Measurements from ENCODE around the gene EXD2. TPM values are rescaled to one million over a fixed set of nuclear protein-coding genes. Genes with fewer than 3 reads are reported as not detected.
A peak's percentile ranks its signal among the peaks of the same experiment; 100 is the strongest.

Gene EXD2
- total and polyA plus RNA-seq, 10 of the 15 experiments (the other 5 are each of a cell fraction or from before 2014, with no cell fraction given), result 1.0 to 12.4 (median 4.6) TPM

DNA sequence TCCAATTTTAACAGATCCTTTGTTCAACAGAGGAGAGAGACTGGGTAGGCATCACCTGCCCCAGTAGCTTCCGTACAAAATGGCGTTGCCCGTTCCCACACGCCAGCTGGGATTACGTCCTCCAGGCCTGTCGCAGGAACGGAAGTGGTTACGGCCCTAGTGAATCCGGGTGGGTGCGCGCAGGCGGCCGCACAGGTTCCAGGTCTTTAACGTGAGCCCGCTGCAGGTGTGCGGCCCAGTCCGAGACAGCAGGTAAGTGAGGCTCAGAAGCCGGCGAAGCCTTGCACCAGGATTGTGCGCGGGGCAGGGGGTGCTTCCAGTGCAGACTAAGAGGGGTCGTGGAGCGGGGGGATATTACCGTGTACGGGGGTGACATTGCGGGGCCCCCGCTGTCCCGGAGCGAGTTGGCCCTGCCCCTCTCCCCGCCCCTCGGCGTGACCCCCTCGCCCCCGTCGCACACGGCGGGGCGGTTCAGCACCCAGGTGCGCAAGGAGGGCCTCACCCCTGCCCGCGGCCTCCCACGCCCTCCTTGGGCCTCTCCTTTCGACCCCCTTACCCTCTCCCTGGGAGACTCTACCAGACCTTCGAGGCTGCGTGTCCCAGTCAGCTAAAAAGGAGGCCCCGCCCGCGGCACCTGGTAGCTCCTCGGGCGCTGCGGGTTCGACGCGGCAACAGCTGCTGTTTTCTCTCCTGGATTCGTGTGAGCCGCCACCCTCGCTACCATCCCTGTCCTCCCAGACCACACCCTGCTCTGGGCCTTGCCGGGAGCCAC, at the start of gene EXD2 (continued):
- TF ChIP-seq, protein P1, sequence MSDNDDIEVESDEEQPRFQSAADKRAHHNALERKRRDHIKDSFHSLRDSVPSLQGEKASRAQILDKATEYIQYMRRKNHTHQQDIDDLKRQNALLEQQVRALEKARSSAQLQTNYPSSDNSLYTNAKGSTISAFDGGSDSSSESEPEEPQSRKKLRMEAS (IDR thresholded peaks at IDR 0.05; ENCODE audit: low read depth, low read length), result no peak
- TF ChIP-seq GABPA (IDR thresholded peaks at IDR 0.05; ENCODE audit: low read depth), result peak; percentile 97
- TF ChIP-seq, protein P2, sequence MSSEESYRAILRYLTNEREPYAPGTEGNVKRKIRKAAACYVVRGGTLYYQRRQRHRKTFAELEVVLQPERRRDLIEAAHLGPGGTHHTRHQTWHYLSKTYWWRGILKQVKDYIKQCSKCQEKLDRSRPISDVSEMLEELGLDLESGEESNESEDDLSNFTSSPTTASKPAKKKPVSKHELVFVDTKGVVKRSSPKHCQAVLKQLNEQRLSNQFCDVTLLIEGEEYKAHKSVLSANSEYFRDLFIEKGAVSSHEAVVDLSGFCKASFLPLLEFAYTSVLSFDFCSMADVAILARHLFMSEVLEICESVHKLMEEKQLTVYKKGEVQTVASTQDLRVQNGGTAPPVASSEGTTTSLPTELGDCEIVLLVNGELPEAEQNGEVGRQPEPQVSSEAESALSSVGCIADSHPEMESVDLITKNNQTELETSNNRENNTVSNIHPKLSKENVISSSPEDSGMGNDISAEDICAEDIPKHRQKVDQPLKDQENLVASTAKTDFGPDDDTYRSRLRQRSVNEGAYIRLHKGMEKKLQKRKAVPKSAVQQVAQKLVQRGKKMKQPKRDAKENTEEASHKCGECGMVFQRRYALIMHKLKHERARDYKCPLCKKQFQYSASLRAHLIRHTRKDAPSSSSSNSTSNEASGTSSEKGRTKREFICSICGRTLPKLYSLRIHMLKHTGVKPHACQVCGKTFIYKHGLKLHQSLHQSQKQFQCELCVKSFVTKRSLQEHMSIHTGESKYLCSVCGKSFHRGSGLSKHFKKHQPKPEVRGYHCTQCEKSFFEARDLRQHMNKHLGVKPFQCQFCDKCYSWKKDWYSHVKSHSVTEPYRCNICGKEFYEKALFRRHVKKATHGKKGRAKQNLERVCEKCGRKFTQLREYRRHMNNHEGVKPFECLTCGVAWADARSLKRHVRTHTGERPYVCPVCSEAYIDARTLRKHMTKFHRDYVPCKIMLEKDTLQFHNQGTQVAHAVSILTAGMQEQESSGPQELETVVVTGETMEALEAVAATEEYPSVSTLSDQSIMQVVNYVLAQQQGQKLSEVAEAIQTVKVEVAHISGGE (CRISPR knock-in tag; IDR thresholded peaks at IDR 0.05), result peak; percentile 90
- peak; percentile 81; the same call in 1 of the 2 replicates for TF ChIP-seq LARP7 (IDR thresholded peaks at IDR 0.05)
- TF ChIP-seq CHD2 (IDR thresholded peaks at IDR 0.05; ENCODE audit: borderline replicate concordance, low read depth, low read length), result peak; percentile 21; the same call in 1 of the 2 replicates
- peak; percentile 66 for TF ChIP-seq POLR2A (IDR thresholded peaks at IDR 0.05; ENCODE audit: low read depth, low read length)
- no peak for TF ChIP-seq CBX3 (IDR thresholded peaks at IDR 0.05; ENCODE audit: borderline replicate concordance, low read depth)
- no peak for TF ChIP-seq POLR2AphosphoS2 (IDR thresholded peaks at IDR 0.05; ENCODE audit: low read depth, low read length)
- TF ChIP-seq TARDBP (IDR thresholded peaks at IDR 0.05; ENCODE audit: borderline replicate concordance), result no peak
- TF ChIP-seq, protein P3, sequence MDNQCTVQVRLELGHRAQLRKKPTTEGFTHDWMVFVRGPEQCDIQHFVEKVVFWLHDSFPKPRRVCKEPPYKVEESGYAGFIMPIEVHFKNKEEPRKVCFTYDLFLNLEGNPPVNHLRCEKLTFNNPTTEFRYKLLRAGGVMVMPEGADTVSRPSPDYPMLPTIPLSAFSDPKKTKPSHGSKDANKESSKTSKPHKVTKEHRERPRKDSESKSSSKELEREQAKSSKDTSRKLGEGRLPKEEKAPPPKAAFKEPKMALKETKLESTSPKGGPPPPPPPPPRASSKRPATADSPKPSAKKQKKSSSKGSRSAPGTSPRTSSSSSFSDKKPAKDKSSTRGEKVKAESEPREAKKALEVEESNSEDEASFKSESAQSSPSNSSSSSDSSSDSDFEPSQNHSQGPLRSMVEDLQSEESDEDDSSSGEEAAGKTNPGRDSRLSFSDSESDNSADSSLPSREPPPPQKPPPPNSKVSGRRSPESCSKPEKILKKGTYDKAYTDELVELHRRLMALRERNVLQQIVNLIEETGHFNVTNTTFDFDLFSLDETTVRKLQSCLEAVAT (IDR thresholded peaks at IDR 0.05), result peak; percentile 65
- TF ChIP-seq CREM (IDR thresholded peaks at IDR 0.05; ENCODE audit: low read depth), result peak; percentile 66
- TF ChIP-seq ZNF24 (IDR thresholded peaks at IDR 0.05), result no peak; the same call in 1 of the 2 replicates
- no peak for TF ChIP-seq EP300 (IDR thresholded peaks at IDR 0.05; ENCODE audit: borderline replicate concordance in 1 of 2, control insufficient read depth in 1 of 2, low read depth in 2 of 2, low read length in 2 of 2)
- TF ChIP-seq WRNIP1 (IDR thresholded peaks at IDR 0.05; ENCODE audit: borderline replicate concordance, low read depth, low read length), result no peak
- TF ChIP-seq, protein P4, sequence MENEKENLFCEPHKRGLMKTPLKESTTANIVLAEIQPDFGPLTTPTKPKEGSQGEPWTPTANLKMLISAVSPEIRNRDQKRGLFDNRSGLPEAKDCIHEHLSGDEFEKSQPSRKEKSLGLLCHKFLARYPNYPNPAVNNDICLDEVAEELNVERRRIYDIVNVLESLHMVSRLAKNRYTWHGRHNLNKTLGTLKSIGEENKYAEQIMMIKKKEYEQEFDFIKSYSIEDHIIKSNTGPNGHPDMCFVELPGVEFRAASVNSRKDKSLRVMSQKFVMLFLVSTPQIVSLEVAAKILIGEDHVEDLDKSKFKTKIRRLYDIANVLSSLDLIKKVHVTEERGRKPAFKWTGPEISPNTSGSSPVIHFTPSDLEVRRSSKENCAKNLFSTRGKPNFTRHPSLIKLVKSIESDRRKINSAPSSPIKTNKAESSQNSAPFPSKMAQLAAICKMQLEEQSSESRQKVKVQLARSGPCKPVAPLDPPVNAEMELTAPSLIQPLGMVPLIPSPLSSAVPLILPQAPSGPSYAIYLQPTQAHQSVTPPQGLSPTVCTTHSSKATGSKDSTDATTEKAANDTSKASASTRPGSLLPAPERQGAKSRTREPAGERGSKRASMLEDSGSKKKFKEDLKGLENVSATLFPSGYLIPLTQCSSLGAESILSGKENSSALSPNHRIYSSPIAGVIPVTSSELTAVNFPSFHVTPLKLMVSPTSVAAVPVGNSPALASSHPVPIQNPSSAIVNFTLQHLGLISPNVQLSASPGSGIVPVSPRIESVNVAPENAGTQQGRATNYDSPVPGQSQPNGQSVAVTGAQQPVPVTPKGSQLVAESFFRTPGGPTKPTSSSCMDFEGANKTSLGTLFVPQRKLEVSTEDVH (IDR thresholded peaks at IDR 0.05; ENCODE audit: low read depth, partially characterized antibody), result peak; percentile 75
- TF ChIP-seq RCOR1 (conservative IDR thresholded peaks at IDR 0.05; ENCODE audit: low read depth, low read length), result 0 out of 2 replicates have a peak, but pooled peaks have one; percentile 86
- TF ChIP-seq, protein P5, sequence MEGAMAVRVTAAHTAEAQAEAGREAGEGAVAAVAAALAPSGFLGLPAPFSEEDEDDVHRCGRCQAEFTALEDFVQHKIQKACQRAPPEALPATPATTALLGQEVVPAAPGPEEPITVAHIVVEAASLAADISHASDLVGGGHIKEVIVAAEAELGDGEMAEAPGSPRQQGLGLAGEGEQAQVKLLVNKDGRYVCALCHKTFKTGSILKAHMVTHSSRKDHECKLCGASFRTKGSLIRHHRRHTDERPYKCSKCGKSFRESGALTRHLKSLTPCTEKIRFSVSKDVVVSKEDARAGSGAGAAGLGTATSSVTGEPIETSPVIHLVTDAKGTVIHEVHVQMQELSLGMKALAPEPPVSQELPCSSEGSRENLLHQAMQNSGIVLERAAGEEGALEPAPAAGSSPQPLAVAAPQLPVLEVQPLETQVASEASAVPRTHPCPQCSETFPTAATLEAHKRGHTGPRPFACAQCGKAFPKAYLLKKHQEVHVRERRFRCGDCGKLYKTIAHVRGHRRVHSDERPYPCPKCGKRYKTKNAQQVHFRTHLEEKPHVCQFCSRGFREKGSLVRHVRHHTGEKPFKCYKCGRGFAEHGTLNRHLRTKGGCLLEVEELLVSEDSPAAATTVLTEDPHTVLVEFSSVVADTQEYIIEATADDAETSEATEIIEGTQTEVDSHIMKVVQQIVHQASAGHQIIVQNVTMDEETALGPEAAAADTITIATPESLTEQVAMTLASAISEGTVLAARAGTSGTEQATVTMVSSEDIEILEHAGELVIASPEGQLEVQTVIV (IDR thresholded peaks at IDR 0.05; ENCODE audit: borderline replicate concordance, partially characterized antibody), result peak; percentile 25
